ENCODE results near the gene PRSS33. TPM values are rescaled to one million over a fixed set of nuclear protein-coding genes. Genes with fewer than 3 reads are reported as not detected.

Gene PRSS33
- total and polyA plus RNA-seq, 2 donors from 2014 or later: not detected

GRCh38 chr16:2741168-2741567 is 46.2 kb downstream of the PRSS33 start:
- H3K27ac ChIP-seq (ENCODE audit: low read depth in 2 of 2, low read length in 2 of 2): no peak overlapping the region
- no peaks in the 10 kb centered on the region for H3K27me3 ChIP-seq (ENCODE audit: control insufficient read depth, insufficient read depth, low read length)
- H3K9ac ChIP-seq (ENCODE audit: low read length in 3 of 3): no peak overlapping the region
- no peaks in the 10 kb centered on the region for H3K9me3 ChIP-seq (ENCODE audit: control insufficient read depth in 2 of 3, insufficient read depth in 1 of 3, low read length in 3 of 3)
- no peak overlapping the region for H3K4me3 ChIP-seq (ENCODE audit: low read length in 3 of 3)
- H3K36me3 ChIP-seq (ENCODE audit: control insufficient read depth in 2 of 3, insufficient read depth in 3 of 3, low read length in 3 of 3): no peaks in the 10 kb centered on the region
- TF ChIP-seq CTCF (IDR thresholded peaks at IDR 0.05; ENCODE audit: borderline replicate concordance, extremely low read depth, insufficient read depth): no peak
- DNase-seq (peak in 1 of 5 donors; percentile 39), FAIRE-seq (no peak)
- no peaks in the 10 kb centered on the region for H3K4me1 ChIP-seq (ENCODE audit: control insufficient read depth in 2 of 3, insufficient read depth in 2 of 3, low read depth in 1 of 3, low read length in 3 of 3)
- intact Hi-C loops (cut with DNase I): no loop called here

- DNase-seq: peak in 1 of 5 donors; percentile 35
- H3K27me3 ChIP-seq (ENCODE audit: control insufficient read depth, insufficient read depth, low read length): no peaks in the 10 kb centered on the region
- no peak for FAIRE-seq
- H3K36me3 ChIP-seq (ENCODE audit: control insufficient read depth in 2 of 3, insufficient read depth in 3 of 3, low read length in 3 of 3): no peaks in the 10 kb centered on the region
- no peaks in the 10 kb centered on the region for H3K9me3 ChIP-seq (ENCODE audit: control insufficient read depth in 2 of 3, insufficient read depth in 1 of 3, low read length in 3 of 3)
- H3K4me1 ChIP-seq (ENCODE audit: control insufficient read depth in 2 of 3, insufficient read depth in 2 of 3, low read depth in 1 of 3, low read length in 3 of 3): no peaks in the 10 kb centered on the region
- H3K9ac ChIP-seq (ENCODE audit: low read length in 3 of 3): no peak overlapping the region
- H3K4me3 ChIP-seq (ENCODE audit: low read length in 3 of 3): no peak overlapping the region
- H3K27ac ChIP-seq (ENCODE audit: low read depth in 2 of 2, low read length in 2 of 2): no peak overlapping the region
- no peak for TF ChIP-seq CTCF (IDR thresholded peaks at IDR 0.05; ENCODE audit: borderline replicate concordance, extremely low read depth, insufficient read depth)
- intact Hi-C loops (cut with DNase I): no loop called here
Observed at GRCh38 chr16:2740476-2740875, 46.9 kb downstream of the PRSS33 start.

GRCh38 chr16:2739625-2740430 is 47.5 kb downstream of the PRSS33 start:
- Histone ChIP-seq H3K9me3 (ENCODE audit: control insufficient read depth in 2 of 3, insufficient read depth in 1 of 3, low read length in 3 of 3) (no peaks in the 10 kb centered on the region), H3K4me1 (ENCODE audit: control insufficient read depth in 2 of 3, insufficient read depth in 2 of 3, low read depth in 1 of 3, low read length in 3 of 3) (no peaks in the 10 kb centered on the region), H3K9ac (ENCODE audit: low read length in 3 of 3) (no peak overlapping the region), H3K27me3 (ENCODE audit: control insufficient read depth, insufficient read depth, low read length) (no peaks in the 10 kb centered on the region), H3K4me3 (ENCODE audit: low read length in 3 of 3) (no peak overlapping the region), H3K36me3 (ENCODE audit: control insufficient read depth in 2 of 3, insufficient read depth in 3 of 3, low read length in 3 of 3) (no peaks in the 10 kb centered on the region), H3K27ac (ENCODE audit: low read depth in 2 of 2, low read length in 2 of 2) (no peak overlapping the region)
- intact Hi-C loops (cut with DNase I): no loop called here
- FAIRE-seq: no peak
- TF ChIP-seq CTCF (IDR thresholded peaks at IDR 0.05; ENCODE audit: borderline replicate concordance, extremely low read depth, insufficient read depth): no peak
- DNase-seq: peak in 4 of 5 donors; percentile 19 to 51 (median 31)
